DOHH2 (cell line): Measurements from ENCODE around the gene SMIM27.

Experiments used
- H3F3A ChIP-seq: fragments of 200-600 bp; sonication (generic), shearing (Covaris generic); 2 replicates; pipeline ENCODE4 v1.6.0; 2016; ENCODE audit warnings: antibody characterized with exemption, mild to moderate bottlenecking; ENCODE audit not compliant: control insufficient read depth, insufficient read depth
- H3K27ac ChIP-seq: fragments of 200-600 bp; sonication (generic); 2 replicates; pipeline ENCODE4 v1.5.1; 2014; ENCODE audit warnings: low read depth, mild to moderate bottlenecking, low read length, moderate library complexity
- H3K27me3 ChIP-seq: fragments of 200-600 bp; sonication (generic); 2 replicates; pipeline ENCODE4 v1.6.1; 2014; ENCODE audit warnings: mild to moderate bottlenecking, low read length, mixed read lengths; ENCODE audit not compliant: control insufficient read depth
- H3K36me3 ChIP-seq: fragments of 200-600 bp; sonication (generic); 2 replicates; pipeline ENCODE4 v1.6.1; 2014; ENCODE audit warnings: mild to moderate bottlenecking, low read length, moderate library complexity, mixed read lengths; ENCODE audit not compliant: control insufficient read depth
- H3K4me1 ChIP-seq: fragments of 200-600 bp; sonication (generic); 2 replicates; pipeline ENCODE4 v1.6.1; 2014; ENCODE audit warnings: mild to moderate bottlenecking, low read length, mixed read lengths; ENCODE audit not compliant: control insufficient read depth
- H3K4me2 ChIP-seq: fragments of 200-600 bp; sonication (generic); 2 replicates; pipeline ENCODE4 v1.6.0; 2014; ENCODE audit warnings: mild to moderate bottlenecking, low read length, moderate library complexity
- H3K4me3 ChIP-seq: fragments of 200-600 bp; sonication (generic); 2 replicates; pipeline ENCODE4 v1.5.1; 2014; ENCODE audit warnings: mild to moderate bottlenecking, low read length, mixed read lengths
- H3K79me2 ChIP-seq: fragments of 200-600 bp; sonication (generic); 2 replicates; pipeline ENCODE4 v1.6.1; 2014; ENCODE audit warnings: mild to moderate bottlenecking, low read length, mixed read lengths; ENCODE audit not compliant: control insufficient read depth
- H3K9me2 ChIP-seq: fragments of 200-600 bp; sonication (generic); replicated peaks from 2 replicates; pipeline ENCODE4 v1.6.1; 2014; ENCODE audit warnings: mild to moderate bottlenecking, low read length, mixed read lengths; ENCODE audit not compliant: control insufficient read depth
- H3K9me3 ChIP-seq: fragments of 200-600 bp; sonication (generic); 2 replicates; pipeline ENCODE4 v1.6.1; 2014; ENCODE audit warnings: antibody characterized with exemption, low read length, mixed read lengths; ENCODE audit not compliant: control insufficient read depth, insufficient read depth
- H4K20me1 ChIP-seq: fragments of 200-600 bp; sonication (generic); 2 replicates; pipeline ENCODE4 v1.6.0; 2014; ENCODE audit warnings: low read depth, mild to moderate bottlenecking, antibody characterized with exemption, low read length, moderate library complexity; ENCODE audit not compliant: control insufficient read depth, insufficient read depth
- CTCF ChIP-seq: fragments of 200-600 bp; sonication (generic); IDR thresholded peaks from one replicate; pipeline ENCODE4 v1.5.1; 2014; ENCODE audit warnings: antibody characterized with exemption, mild to moderate bottlenecking, low read depth, low read length; ENCODE audit not compliant: poor library complexity, severe bottlenecking
- EZH2phosphoT487 ChIP-seq: fragments of 200-600 bp; sonication (generic); IDR thresholded peaks from 2 replicates; pipeline ENCODE4 v1.6.1; 2017; ENCODE audit warnings: borderline replicate concordance, mild to moderate bottlenecking, antibody characterized with exemption, low read length, moderate library complexity, mixed read lengths

Gene SMIM27

DNA sequence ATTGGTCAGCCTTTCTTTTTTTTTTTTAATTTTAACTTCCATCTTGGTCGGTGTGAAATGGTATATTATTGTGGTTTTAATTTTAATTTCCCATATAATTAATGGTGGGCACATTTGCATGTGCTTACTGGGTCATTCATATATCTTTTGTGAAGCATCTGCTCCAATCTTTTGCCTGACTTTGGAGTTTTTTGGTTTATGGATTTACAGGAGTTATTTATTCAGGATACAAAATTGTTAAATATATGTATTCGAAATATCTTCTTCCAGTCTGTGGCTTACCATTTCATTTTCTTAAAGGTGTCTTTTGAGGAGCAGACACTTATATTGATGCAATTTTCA is 25.4 kb upstream of the SMIM27 start:
- no peaks in the 10 kb centered on the region for H3K9me3 ChIP-seq
- H3F3A ChIP-seq: no peaks in the 10 kb centered on the region
- no peaks in the 10 kb centered on the region for H3K79me2 ChIP-seq
- TF ChIP-seq CTCF: peak; percentile 2
- TF ChIP-seq EZH2phosphoT487: no peak
- no peaks in the 10 kb centered on the region for H4K20me1 ChIP-seq
- peak overlapping the region; percentile 83 for H3K4me3 ChIP-seq
- H3K9me2 ChIP-seq: no peaks in the 10 kb centered on the region
- peak overlapping the region; percentile 59 for H3K4me2 ChIP-seq
- H3K4me1 ChIP-seq: peaks cover 20% of the 10 kb centered on the region
- no peak overlapping the region for H3K27ac ChIP-seq
- no peaks in the 10 kb centered on the region for H3K36me3 ChIP-seq
- H3K27me3 ChIP-seq: no peaks in the 10 kb centered on the region

DNA sequence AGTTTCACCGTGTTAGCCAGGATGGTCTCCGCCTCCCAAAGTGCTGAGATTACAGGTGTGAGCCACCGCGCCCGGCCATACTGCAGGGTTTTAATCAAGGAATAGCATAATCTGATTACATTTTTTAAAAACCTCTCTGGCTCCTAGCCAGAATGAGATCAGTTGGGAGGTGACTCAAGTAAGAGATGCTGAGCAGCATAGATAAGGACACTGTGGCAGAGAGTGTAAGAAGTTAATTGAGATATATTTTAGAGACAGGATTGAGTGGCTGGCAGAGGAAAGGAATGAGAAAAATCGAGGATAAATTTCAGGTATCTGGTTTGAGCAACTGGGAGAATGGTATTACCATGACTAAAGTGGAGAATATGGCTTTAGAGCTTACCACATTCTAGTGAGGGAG is 18.8 kb upstream of the SMIM27 start:
- Histone ChIP-seq H3K9me3 (no peaks in the 10 kb centered on the region), H3K9me2 (no peaks in the 10 kb centered on the region), H3K4me2 (no peak overlapping the region), H4K20me1 (no peaks in the 10 kb centered on the region), H3K4me3 (no peak overlapping the region), H3K36me3 (0 out of 2 replicates have a peak, but pooled peaks cover 3% of the 10 kb centered on the region), H3K27me3 (no peaks in the 10 kb centered on the region), H3K4me1 (no peaks in the 10 kb centered on the region), H3K79me2 (no peaks in the 10 kb centered on the region), H3F3A (peaks cover 2% of the 10 kb centered on the region; the same call in 1 of the 2 replicates), H3K27ac (no peak overlapping the region)
- no peak for TF ChIP-seq EZH2phosphoT487
- TF ChIP-seq CTCF: no peak

DNA sequence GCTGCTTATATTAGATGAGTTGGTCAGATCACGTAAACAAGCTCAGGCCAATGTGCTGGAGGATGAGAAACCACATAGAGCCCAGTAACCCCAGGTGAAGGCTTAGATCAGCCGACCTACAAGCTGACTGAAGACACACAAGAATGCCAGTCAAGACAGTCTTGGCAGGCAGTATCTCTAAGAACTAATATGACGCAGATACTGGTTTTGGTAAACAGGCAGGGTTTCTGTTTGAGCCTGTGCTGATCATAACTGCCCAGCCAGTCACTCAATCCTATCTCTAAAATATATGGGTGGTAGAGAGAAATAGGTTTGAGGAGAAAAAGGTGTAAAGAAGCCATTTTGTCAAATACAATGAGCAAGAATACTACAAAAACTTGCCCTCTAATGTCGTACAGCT is 18.3 kb upstream of the SMIM27 start:
- H3K9me3 ChIP-seq: no peaks in the 10 kb centered on the region
- H3K27me3 ChIP-seq: no peaks in the 10 kb centered on the region
- TF ChIP-seq EZH2phosphoT487: no peak
- H4K20me1 ChIP-seq: no peaks in the 10 kb centered on the region
- H3K27ac ChIP-seq: no peak overlapping the region
- H3K4me3 ChIP-seq: no peak overlapping the region
- H3K36me3 ChIP-seq: 0 out of 2 replicates have a peak, but pooled peaks cover 3% of the 10 kb centered on the region
- H3F3A ChIP-seq: peaks cover 2% of the 10 kb centered on the region; the same call in 1 of the 2 replicates
- H3K9me2 ChIP-seq: no peaks in the 10 kb centered on the region
- no peak overlapping the region for H3K4me2 ChIP-seq
- H3K79me2 ChIP-seq: no peaks in the 10 kb centered on the region
- no peaks in the 10 kb centered on the region for H3K4me1 ChIP-seq

DNA sequence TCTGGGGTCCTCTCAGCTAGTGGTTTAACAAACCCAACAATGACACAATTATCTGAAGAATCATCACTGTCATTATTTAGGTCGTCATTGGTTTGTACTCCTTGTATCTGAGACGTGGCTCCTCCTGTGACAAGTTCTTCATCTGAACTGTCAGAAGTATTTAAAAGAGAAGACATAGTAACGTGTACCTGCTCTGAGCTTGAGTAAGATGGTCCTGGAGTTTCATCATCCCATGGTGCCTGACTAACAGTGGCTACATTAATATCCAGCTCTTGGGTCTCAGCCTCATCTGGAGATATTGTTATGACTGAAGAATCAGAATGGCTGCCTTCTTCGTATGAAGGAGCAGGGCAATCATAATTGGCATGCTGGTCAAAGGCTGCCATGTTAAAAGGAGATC is 9.1 kb upstream of the SMIM27 start:
- H3K27ac ChIP-seq: no peak overlapping the region
- no peaks in the 10 kb centered on the region for H3K9me3 ChIP-seq
- peaks cover 59% of the 10 kb centered on the region for H3K36me3 ChIP-seq
- no peak overlapping the region for H3K4me3 ChIP-seq
- no peaks in the 10 kb centered on the region for H3F3A ChIP-seq
- H3K4me2 ChIP-seq: no peak overlapping the region
- H3K79me2 ChIP-seq: peaks cover 71% of the 10 kb centered on the region
- no peaks in the 10 kb centered on the region for H3K4me1 ChIP-seq
- H3K9me2 ChIP-seq: no peaks in the 10 kb centered on the region
- TF ChIP-seq EZH2phosphoT487 (no peak), CTCF (no peak)
- H3K27me3 ChIP-seq: no peaks in the 10 kb centered on the region
- H4K20me1 ChIP-seq: peaks cover 27% of the 10 kb centered on the region
